Lower leg skin (tissue), 4 donors: ENCODE measurements around the gene CYP27B1. TPM values are rescaled to one million over a fixed set of nuclear protein-coding genes. Genes with fewer than 3 reads are reported as not detected.

ENCODE experiments used
- DNase-seq, 2 donors: peaks; one replicate each; pipeline ENCODE4 v3.0.0-alpha.2; 2019; ENCODE audit warnings: low spot score in 2 of 2
- H3K4me3 ChIP-seq: fragments of 200-600 bp; sonication (generic); 2 replicates; pipeline ENCODE4 v1.5.1; 2017; ENCODE audit warnings: mild to moderate bottlenecking, low read depth; ENCODE audit not compliant: poor library complexity, severe bottlenecking
- CTCF ChIP-seq, 3 donors: fragments of 450-650 bp; IDR thresholded peaks; one replicate each; pipeline ENCODE4 v1.5.1; 2016; ENCODE audit warnings: antibody characterized with exemption in 3 of 3, mild to moderate bottlenecking in 3 of 3, moderate library complexity in 2 of 3
- POLR2A ChIP-seq, 2 donors: fragments of 450-650 bp; IDR thresholded peaks; one replicate each; pipeline ENCODE4 v1.6.1; 2016 to 2017; ENCODE audit warnings: antibody characterized with exemption in 2 of 2, mild to moderate bottlenecking in 1 of 2, moderate library complexity in 1 of 2
- WGBS, 2 donors: methylation state at CpG; one replicate each; pipeline ENCODE4 v1.1.5; 2018; 5-methylcytosine and 5-hydroxymethylcytosine counted together
- intact Hi-C: fragments of 100-400 bp; cut with DNase I; formaldehyde crosslinking; loops from one replicate; pipeline ENCODE4 v1.15.0; 2023; ENCODE audit warnings: low total_unique reads
- total RNA-seq, 4 donors: library from RNA; depleted of rRNA; stranded (reverse); fragments of >200 nt; gene quantifications; one replicate each; pipeline ENCODE4 v1.1.0, GENCODE V29; 2016

CYP27B1 gene
- total RNA-seq, 4 donors from 2014 or later, result 0.72 to 6.4 (median 1.7) TPM

GRCh38 chr12:57813111-57813970, 46.5 kb upstream of the CYP27B1 start:
- TF ChIP-seq POLR2A (IDR thresholded peaks at IDR 0.05) (no peak), CTCF (IDR thresholded peaks at IDR 0.05) (no peak)
- WGBS, 2 donors, result 79 to 84% methylated on average over 13 to 14 of the region's 14 CpGs
- intact Hi-C loops, result no loop called here
- no peak overlapping the region for H3K4me3 ChIP-seq
- DNase-seq, result no peak

- 75 to 80% methylated on average over 7 to 10 of the region's 10 CpGs for WGBS, 2 donors
- no peak overlapping the region for H3K4me3 ChIP-seq
- TF ChIP-seq POLR2A (IDR thresholded peaks at IDR 0.05) (no peak), CTCF (IDR thresholded peaks at IDR 0.05) (no peak)
- intact Hi-C loops, result no loop called here
- no peak for DNase-seq
Measured at GRCh38 chr12:57811028-57811755, 44.3 kb upstream of the CYP27B1 start.

GRCh38 chr12:57810450-57810849, 43.6 kb upstream of the CYP27B1 start:
- intact Hi-C loops, result no loop called here
- WGBS, 2 donors, result 55 to 68% methylated on average over 5 of the region's 5 CpGs
- no peak overlapping the region for H3K4me3 ChIP-seq
- no peak for DNase-seq
- TF ChIP-seq POLR2A (IDR thresholded peaks at IDR 0.05), result no peak
- no peak for TF ChIP-seq CTCF (IDR thresholded peaks at IDR 0.05)

GRCh38 chr12:57809425-57809824, 42.5 kb upstream of the CYP27B1 start:
- no peak for TF ChIP-seq CTCF (IDR thresholded peaks at IDR 0.05)
- no peak overlapping the region for H3K4me3 ChIP-seq
- DNase-seq, result no peak
- intact Hi-C loops, result loop anchor here (10.0 kb wide), 1 partner anchor 95 kb away; no protein-coding TSS in a partner anchor
- 89 to 91% methylated on average over 3 of the region's 3 CpGs for WGBS, 2 donors

GRCh38 chr12:57808351-57808750, 41.5 kb upstream of the CYP27B1 start:
- TF ChIP-seq POLR2A (IDR thresholded peaks at IDR 0.05), result no peak
- no peak for TF ChIP-seq CTCF (IDR thresholded peaks at IDR 0.05)
- intact Hi-C loops, result loop anchor here (10.0 kb wide), 1 partner anchor 96 kb away; no protein-coding TSS in a partner anchor
- 83 to 91% methylated on average over 5 of the region's 5 CpGs for WGBS, 2 donors
- no peak overlapping the region for H3K4me3 ChIP-seq
- DNase-seq, result no peak
